ENCODE data around the gene PLCB4. TPM values are rescaled to one million over a fixed set of nuclear protein-coding genes. Genes with fewer than 3 reads are reported as not detected.
"Not testable (repeated sequence)": the region's sequence is repeated elsewhere in the genome, so short reads cannot be mapped to it uniquely, and the experiment has no call there.

PLCB4 gene
- polyA plus RNA-seq, 1 donor (not counting 4 experiments of a cell fraction or from before 2014, with no cell fraction given), result 4.1 TPM

DNA sequence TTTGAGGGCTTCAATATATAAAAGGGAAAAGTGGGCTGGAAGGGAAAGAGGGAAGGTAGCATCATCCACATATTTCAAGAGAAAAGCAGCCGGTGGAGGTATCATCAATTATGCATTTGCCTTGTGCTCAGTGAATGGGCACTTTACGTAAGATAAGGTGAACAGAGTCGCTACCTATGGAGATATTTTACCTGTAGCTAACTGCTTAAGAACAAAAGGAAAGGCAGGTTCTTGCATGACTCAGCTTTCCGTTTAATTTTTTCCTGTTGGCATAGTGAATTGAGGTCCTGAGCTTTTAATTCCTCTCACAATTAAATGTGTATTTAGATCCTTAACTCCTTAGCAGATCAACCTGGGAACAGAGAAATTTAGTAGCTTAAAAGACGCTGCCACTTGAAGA, 25.5 kb upstream of the PLCB4 start:
- no peak overlapping the region for H3K27ac ChIP-seq (ENCODE audit: control insufficient read depth, insufficient read depth, low read length)
- TF ChIP-seq EZH2 (IDR thresholded peaks at IDR 0.05; ENCODE audit: low read length), result no peak
- TF ChIP-seq, protein P1, sequence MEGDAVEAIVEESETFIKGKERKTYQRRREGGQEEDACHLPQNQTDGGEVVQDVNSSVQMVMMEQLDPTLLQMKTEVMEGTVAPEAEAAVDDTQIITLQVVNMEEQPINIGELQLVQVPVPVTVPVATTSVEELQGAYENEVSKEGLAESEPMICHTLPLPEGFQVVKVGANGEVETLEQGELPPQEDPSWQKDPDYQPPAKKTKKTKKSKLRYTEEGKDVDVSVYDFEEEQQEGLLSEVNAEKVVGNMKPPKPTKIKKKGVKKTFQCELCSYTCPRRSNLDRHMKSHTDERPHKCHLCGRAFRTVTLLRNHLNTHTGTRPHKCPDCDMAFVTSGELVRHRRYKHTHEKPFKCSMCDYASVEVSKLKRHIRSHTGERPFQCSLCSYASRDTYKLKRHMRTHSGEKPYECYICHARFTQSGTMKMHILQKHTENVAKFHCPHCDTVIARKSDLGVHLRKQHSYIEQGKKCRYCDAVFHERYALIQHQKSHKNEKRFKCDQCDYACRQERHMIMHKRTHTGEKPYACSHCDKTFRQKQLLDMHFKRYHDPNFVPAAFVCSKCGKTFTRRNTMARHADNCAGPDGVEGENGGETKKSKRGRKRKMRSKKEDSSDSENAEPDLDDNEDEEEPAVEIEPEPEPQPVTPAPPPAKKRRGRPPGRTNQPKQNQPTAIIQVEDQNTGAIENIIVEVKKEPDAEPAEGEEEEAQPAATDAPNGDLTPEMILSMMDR (optimal IDR thresholded peaks at IDR 0.05 in 1 of 3, IDR thresholded peaks at IDR 0.05 in 1 of 3, conservative IDR thresholded peaks at IDR 0.05 in 1 of 3; ENCODE audit: extremely low read depth in 1 of 3, insufficient read depth in 2 of 3, low read length in 3 of 3), result no peak
- no peaks in the 10 kb centered on the region for H3K9me3 ChIP-seq (ENCODE audit: control insufficient read depth, low read depth, low read length)
- no peak overlapping the region for H3K9ac ChIP-seq (ENCODE audit: control insufficient read depth, extremely low read depth, insufficient read depth, low read length)
- H3K4me3 ChIP-seq (ENCODE audit: control insufficient read depth in 2 of 3, extremely low read depth in 1 of 3, insufficient read depth in 2 of 3, low read depth in 1 of 3, low read length in 3 of 3), result no peak overlapping the region
- dilution Hi-C loops (cut with MboI; ENCODE audit: extremely low pct_ligation_motif_present, low sequenced_read_pairs), result no loop called here
- H3K4me1 ChIP-seq (ENCODE audit: control insufficient read depth, extremely low read depth, insufficient read depth, low read length), result peaks cover 2% of the 10 kb centered on the region
- no peak for FAIRE-seq
- no peaks in the 10 kb centered on the region for H3K9me1 ChIP-seq (ENCODE audit: control insufficient read depth, extremely low read depth, insufficient read depth, low read length)
- no peaks in the 10 kb centered on the region for H3K36me3 ChIP-seq (ENCODE audit: control insufficient read depth in 2 of 2, extremely low read depth in 1 of 2, insufficient read depth in 2 of 2, low read length in 2 of 2)
- H3K79me2 ChIP-seq (ENCODE audit: control insufficient read depth, insufficient read depth, low read length), result no peaks in the 10 kb centered on the region
- no peak overlapping the region for H3K4me2 ChIP-seq (ENCODE audit: control insufficient read depth, extremely low read depth, insufficient read depth, low read depth, low read length)
- no peaks in the 10 kb centered on the region for H4K20me1 ChIP-seq (ENCODE audit: control insufficient read depth, extremely low read depth, insufficient read depth, low read length)
- DNase-seq (ENCODE audit: low read depth, low spot score), result no peak
- peak overlapping the region; percentile 6 for H2AFZ ChIP-seq (ENCODE audit: control insufficient read depth, low read length)
- H3K27me3 ChIP-seq (ENCODE audit: control insufficient read depth, extremely low read depth, insufficient read depth, low read length), result no peaks in the 10 kb centered on the region

DNA sequence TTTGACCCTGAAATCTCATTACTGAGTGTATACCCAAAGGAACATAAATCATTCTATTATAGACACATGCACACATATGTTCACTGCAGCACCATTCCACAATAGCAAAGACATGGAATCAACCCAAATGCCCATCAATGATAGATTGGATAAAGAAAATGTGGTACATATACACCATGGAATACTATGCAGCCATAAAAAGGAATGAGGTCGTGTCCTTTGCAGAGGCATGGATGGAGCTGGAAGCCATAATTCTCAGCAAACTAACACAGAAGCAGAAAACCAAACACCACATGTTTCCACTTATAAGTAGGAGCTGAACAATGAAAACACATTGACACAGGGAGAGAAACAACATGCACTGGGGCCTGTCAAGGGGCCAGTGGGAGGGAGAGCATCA, 21.0 kb upstream of the PLCB4 start:
- H3K4me2 ChIP-seq (ENCODE audit: control insufficient read depth, extremely low read depth, insufficient read depth, low read depth, low read length); FAIRE-seq; H3K79me2 ChIP-seq (ENCODE audit: control insufficient read depth, insufficient read depth, low read length); H3K9ac ChIP-seq (ENCODE audit: control insufficient read depth, extremely low read depth, insufficient read depth, low read length); H3K9me1 ChIP-seq (ENCODE audit: control insufficient read depth, extremely low read depth, insufficient read depth, low read length); H3K9me3 ChIP-seq (ENCODE audit: control insufficient read depth, low read depth, low read length); H4K20me1 ChIP-seq (ENCODE audit: control insufficient read depth, extremely low read depth, insufficient read depth, low read length); H3K4me3 ChIP-seq (ENCODE audit: control insufficient read depth in 2 of 3, extremely low read depth in 1 of 3, insufficient read depth in 2 of 3, low read depth in 1 of 3, low read length in 3 of 3); DNase-seq (ENCODE audit: low read depth, low spot score); H3K27ac ChIP-seq (ENCODE audit: control insufficient read depth, insufficient read depth, low read length); H3K27me3 ChIP-seq (ENCODE audit: control insufficient read depth, extremely low read depth, insufficient read depth, low read length); H2AFZ ChIP-seq (ENCODE audit: control insufficient read depth, low read length); H3K36me3 ChIP-seq (ENCODE audit: control insufficient read depth in 2 of 2, extremely low read depth in 1 of 2, insufficient read depth in 2 of 2, low read length in 2 of 2); dilution Hi-C loops (cut with MboI; ENCODE audit: extremely low pct_ligation_motif_present, low sequenced_read_pairs): not testable (repeated sequence)
- H3K4me1 ChIP-seq (ENCODE audit: control insufficient read depth, extremely low read depth, insufficient read depth, low read length), result peaks cover 14% of the 10 kb centered on the region

DNA sequence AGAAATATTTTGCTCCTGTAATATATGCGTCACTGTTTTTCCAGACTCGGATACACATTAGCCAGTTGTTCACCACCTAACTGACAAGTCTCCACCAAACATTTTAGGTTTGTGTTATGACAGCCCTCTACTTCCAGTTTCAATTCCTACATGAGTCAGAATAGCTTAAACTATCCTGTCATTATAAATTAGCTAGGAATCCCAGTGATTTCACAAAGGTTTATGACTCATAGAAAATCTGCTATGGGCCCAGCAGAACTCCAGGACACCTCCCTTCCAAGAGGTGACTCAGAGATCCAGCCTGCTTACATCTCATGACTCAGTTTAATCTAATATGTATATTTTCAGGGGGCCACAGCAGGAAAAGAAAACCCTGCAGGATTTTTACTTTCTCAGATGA, 17.4 kb upstream of the PLCB4 start:
- Histone ChIP-seq H3K4me2 (ENCODE audit: control insufficient read depth, extremely low read depth, insufficient read depth, low read depth, low read length) (peak overlapping the region; percentile 55), H3K36me3 (ENCODE audit: control insufficient read depth in 2 of 2, extremely low read depth in 1 of 2, insufficient read depth in 2 of 2, low read length in 2 of 2) (no peaks in the 10 kb centered on the region), H3K9me3 (ENCODE audit: control insufficient read depth, low read depth, low read length) (no peaks in the 10 kb centered on the region), H2AFZ (ENCODE audit: control insufficient read depth, low read length) (no peak overlapping the region), H4K20me1 (ENCODE audit: control insufficient read depth, extremely low read depth, insufficient read depth, low read length) (no peaks in the 10 kb centered on the region), H3K4me3 (ENCODE audit: control insufficient read depth in 2 of 3, extremely low read depth in 1 of 3, insufficient read depth in 2 of 3, low read depth in 1 of 3, low read length in 3 of 3) (no peak overlapping the region), H3K79me2 (ENCODE audit: control insufficient read depth, insufficient read depth, low read length) (no peaks in the 10 kb centered on the region), H3K4me1 (ENCODE audit: control insufficient read depth, extremely low read depth, insufficient read depth, low read length) (peaks cover 12% of the 10 kb centered on the region), H3K27ac (ENCODE audit: control insufficient read depth, insufficient read depth, low read length) (peak overlapping the region; percentile 63), H3K9ac (ENCODE audit: control insufficient read depth, extremely low read depth, insufficient read depth, low read length) (no peak overlapping the region), H3K9me1 (ENCODE audit: control insufficient read depth, extremely low read depth, insufficient read depth, low read length) (no peaks in the 10 kb centered on the region), H3K27me3 (ENCODE audit: control insufficient read depth, extremely low read depth, insufficient read depth, low read length) (no peaks in the 10 kb centered on the region)
- FAIRE-seq (peak; percentile 82), DNase-seq (ENCODE audit: low read depth, low spot score) (peak; percentile 5)
- TF ChIP-seq, protein P1 (optimal IDR thresholded peaks at IDR 0.05 in 1 of 3, IDR thresholded peaks at IDR 0.05 in 1 of 3, conservative IDR thresholded peaks at IDR 0.05 in 1 of 3; ENCODE audit: extremely low read depth in 1 of 3, insufficient read depth in 2 of 3, low read length in 3 of 3), result no peak
- no peak for TF ChIP-seq EZH2 (IDR thresholded peaks at IDR 0.05; ENCODE audit: low read length)
- dilution Hi-C loops (cut with MboI; ENCODE audit: extremely low pct_ligation_motif_present, low sequenced_read_pairs), result no loop called here
